Neural cell (in vitro differentiated cells): ENCODE data around the gene CPNE5. TPM values are rescaled to one million over a fixed set of nuclear protein-coding genes. Genes with fewer than 3 reads are reported as not detected.
"Not testable (repeated sequence)": the region's sequence is repeated elsewhere in the genome, so short reads cannot be mapped to it uniquely, and the experiment has no call there.

ENCODE experiments used
- H2AFZ ChIP-seq: fragments of 200-600, 300-800 bp; sonication (generic), shearing (Covaris generic); 2 replicates; pipeline ENCODE4 v1.6.0; 2014; ENCODE audit warnings: low read depth, mild to moderate bottlenecking, antibody characterized with exemption, low read length, moderate library complexity
- H3F3A ChIP-seq: fragments of 200-600 bp; shearing (Covaris generic); 2 replicates; pipeline ENCODE4 v1.6.1; 2016; ENCODE audit warnings: mild to moderate bottlenecking, moderate library complexity, mixed read lengths, antibody characterized with exemption, low read length; ENCODE audit not compliant: insufficient read depth, poor library complexity, severe bottlenecking
- H3K27ac ChIP-seq: fragments of 200-600, 300-800 bp; sonication (generic), shearing (Covaris generic); 2 replicates; pipeline ENCODE4 v1.5.1; 2014; ENCODE audit warnings: mild to moderate bottlenecking, low read length, moderate library complexity
- H3K27me3 ChIP-seq: fragments of 300-800, 200-600 bp; sonication (generic), shearing (Covaris generic); 2 replicates; pipeline ENCODE4 v1.6.0; 2014; ENCODE audit warnings: mild to moderate bottlenecking, low read depth, low read length, moderate library complexity; ENCODE audit not compliant: insufficient read depth
- H3K36me3 ChIP-seq: fragments of 300-800, 200-600 bp; sonication (generic), shearing (Covaris generic); 2 replicates; pipeline ENCODE4 v1.5.1; 2014; ENCODE audit warnings: mild to moderate bottlenecking, antibody characterized with exemption, low read length, moderate library complexity; ENCODE audit not compliant: insufficient read depth
- H3K4me2 ChIP-seq: fragments of 300-800, 200-600 bp; sonication (generic), shearing (Covaris generic); 2 replicates; pipeline ENCODE4 v1.6.0; 2014; ENCODE audit warnings: mild to moderate bottlenecking, low read length
- H3K4me3 ChIP-seq: fragments of 300-800, 200-600 bp; sonication (generic), shearing (Covaris generic); 2 replicates; pipeline ENCODE4 v1.5.1; 2014; ENCODE audit warnings: mild to moderate bottlenecking, low read length, moderate library complexity
- H3K79me2 ChIP-seq: fragments of 200-600 bp; shearing (Covaris generic); replicated peaks from 2 replicates; pipeline ENCODE4 v1.6.0; 2014; ENCODE audit warnings: mild to moderate bottlenecking, low read length, moderate library complexity; ENCODE audit not compliant: insufficient read depth
- H3K9ac ChIP-seq: fragments of 300-800, 200-600 bp; sonication (generic), shearing (Covaris generic); 2 replicates; pipeline ENCODE4 v1.6.1; 2016; ENCODE audit warnings: mild to moderate bottlenecking, low read length, mixed read lengths
- H3K9me2 ChIP-seq: fragments of 200-600 bp; shearing (Covaris generic); 2 replicates; pipeline ENCODE4 v1.6.1; 2016; ENCODE audit warnings: mild to moderate bottlenecking, low read length, mixed read lengths; ENCODE audit not compliant: insufficient read depth
- H3K9me3 ChIP-seq: fragments of 200-600, 300-800 bp; sonication (generic), shearing (Covaris generic); 2 replicates; pipeline ENCODE4 v1.6.1; 2016; ENCODE audit warnings: mild to moderate bottlenecking, mixed run types, low read length, moderate library complexity, mixed read lengths
- H4K20me1 ChIP-seq: fragments of 200-600 bp; shearing (Covaris generic); 2 replicates; pipeline ENCODE4 v1.6.1; 2016; ENCODE audit warnings: mild to moderate bottlenecking, mixed run types; ENCODE audit not compliant: insufficient read depth
- CTCF ChIP-seq: fragments of 450-650 bp; IDR thresholded peaks from 2 replicates; pipeline ENCODE4 v1.5.1; 2014; ENCODE audit warnings: antibody characterized with exemption, mild to moderate bottlenecking, moderate library complexity; ENCODE audit not compliant: poor library complexity, severe bottlenecking
- EP300 ChIP-seq: fragments of 450-650 bp; conservative IDR thresholded peaks from 2 replicates; pipeline ENCODE4 v1.6.1; 2014; ENCODE audit warnings: antibody characterized with exemption, mild to moderate bottlenecking, moderate library complexity; ENCODE audit not compliant: poor library complexity, severe bottlenecking
- EZH2 ChIP-seq: fragments of 200-600, 300-800 bp; shearing (Covaris generic), sonication (generic); IDR thresholded peaks from 2 replicates; pipeline ENCODE4 v1.6.1; 2014; ENCODE audit warnings: antibody characterized with exemption, low read length, borderline replicate concordance, mild to moderate bottlenecking; ENCODE audit not compliant: insufficient read depth, poor library complexity, severe bottlenecking
- MXI1 ChIP-seq: fragments of 450-650 bp; conservative IDR thresholded peaks from 2 replicates; pipeline ENCODE4 v1.6.1; 2014; ENCODE audit warnings: antibody characterized with exemption, mild to moderate bottlenecking; ENCODE audit not compliant: poor library complexity, severe bottlenecking
- POLR2AphosphoS5 ChIP-seq: IDR thresholded peaks from 2 replicates; pipeline ENCODE4 v1.6.1; 2012
- RAD21 ChIP-seq: fragments of 450-650 bp; conservative IDR thresholded peaks from 2 replicates; pipeline ENCODE4 v1.6.1; 2014; ENCODE audit warnings: antibody characterized with exemption, mild to moderate bottlenecking, moderate library complexity
- REST ChIP-seq: IDR thresholded peaks from 2 replicates; pipeline ENCODE4 v1.6.1; 2012; ENCODE audit warnings: borderline replicate concordance
- SMC3 ChIP-seq: fragments of 450-650 bp; conservative IDR thresholded peaks from 2 replicates; pipeline ENCODE4 v1.6.1; 2014; ENCODE audit warnings: antibody characterized with exemption, mild to moderate bottlenecking, moderate library complexity; ENCODE audit not compliant: poor library complexity
- TAF1 ChIP-seq: IDR thresholded peaks from 2 replicates; pipeline ENCODE4 v1.6.1; 2012; ENCODE audit warnings: low read depth
- polyA plus RNA-seq: library from polyadenylated mRNA; depleted of rRNA; stranded (reverse); fragments of >200 nt; gene quantifications from 2 replicates; pipeline ENCODE4 v1.2.3, GENCODE V29; 2014

Gene CPNE5
- polyA plus RNA-seq, 1 donor from 2014 or later: 8.7 TPM

- Histone ChIP-seq H3K9ac (no peak overlapping the region), H3K4me3 (no peak overlapping the region), H3F3A (no peaks in the 10 kb centered on the region), H3K27ac (no peak overlapping the region), H3K36me3 (no peaks in the 10 kb centered on the region), H2AFZ (no peak overlapping the region), H3K27me3 (no peaks in the 10 kb centered on the region), H4K20me1 (no peaks in the 10 kb centered on the region), H3K4me2 (no peak overlapping the region), H3K9me3 (no peaks in the 10 kb centered on the region), H3K79me2 (no peaks in the 10 kb centered on the region), H3K9me2 (no peaks in the 10 kb centered on the region)
- TF ChIP-seq MXI1 (no peak), REST (no peak), TAF1 (no peak), SMC3 (no peak), EP300 (no peak), CTCF (no peak), POLR2AphosphoS5 (no peak), RAD21 (no peak), EZH2 (no peak)
Measured at GRCh38 chr6:36813526-36813925, 25.7 kb downstream of the CPNE5 start.

GRCh38 chr6:36813047-36813446 lies 26.2 kb downstream of the CPNE5 start:
- H4K20me1 ChIP-seq, H3K4me2 ChIP-seq, H2AFZ ChIP-seq, H3K9me3 ChIP-seq, H3K4me3 ChIP-seq, H3K27me3 ChIP-seq, H3K9ac ChIP-seq, H3K27ac ChIP-seq, H3F3A ChIP-seq, H3K9me2 ChIP-seq, H3K36me3 ChIP-seq, H3K79me2 ChIP-seq: not testable (repeated sequence)
